ENCODE data around the gene CHD5. TPM values are rescaled to one million over a fixed set of nuclear protein-coding genes. Genes with fewer than 3 reads are reported as not detected.

CHD5 gene
- polyA plus RNA-seq, 3 donors: 0.07 TPM; not detected in 2

GRCh38 chr1:6200188-6200809 lies 20.2 kb upstream of the CHD5 start:
- H3K27me3 ChIP-seq (ENCODE audit: control insufficient read depth in 2 of 2, insufficient read depth in 2 of 2, low read length in 2 of 2): peaks cover 4 to 7% of the 10 kb centered on the region in 2 donors
- Mint-ChIP-seq H3K27me3 (ENCODE audit: low read depth in 3 of 3) (peaks cover 16 to 27% (median 23%) of the 10 kb centered on the region in 3 donors), H3K36me3 (peaks cover 19 to 24% of the 10 kb centered on the region in 2 donors), H3K4me1 (peaks cover 36% of the 10 kb centered on the region), H3K27ac (peak overlapping the region in 5 of 7 donors; percentile 19 to 91 (median 77)), H3K4me3 (peak overlapping the region; percentile 83 to 88), H3K9me3 (peaks cover 0 to 18% (median 4%) of the 10 kb centered on the region in 7 donors)
- no peak for DNase-seq
- H3K27ac ChIP-seq (ENCODE audit: low read depth in 1 of 2, low read length in 2 of 2): peak overlapping the region; percentile 37 to 80
- WGBS (ENCODE audit: insufficient coverage): 79% methylated on average over 8 of the region's 10 CpGs
- peak overlapping the region; percentile 97 for H2AFZ ChIP-seq (ENCODE audit: insufficient read depth, low read depth, low read length, poor library complexity, severe bottlenecking)
- no peak for TF ChIP-seq CTCF (IDR thresholded peaks at IDR 0.05)
- H4K20me1 ChIP-seq (ENCODE audit: insufficient read depth, low read length): peaks cover 40% of the 10 kb centered on the region
- H3K4me2 ChIP-seq (replicated peaks; ENCODE audit: extremely low read depth, low read length, poor library complexity, severe bottlenecking): peak overlapping the region; percentile 99
- H3K4me3 ChIP-seq (replicated peaks in 1 of 3; ENCODE audit: low read depth in 2 of 3, low read length in 3 of 3): peak overlapping the region; percentile 76 to 97 (median 95)
- peak overlapping the region; percentile 92 for H3K9ac ChIP-seq (ENCODE audit: insufficient read depth, low read length, poor library complexity, severe bottlenecking)
- peaks cover 38% of the 10 kb centered on the region for H3K79me2 ChIP-seq (ENCODE audit: insufficient read depth, low read length)
- intact Hi-C loops (cut with micrococcal nuclease): loop anchor here in 1 of 2 donors (2.0 to 10.0 kb wide), 2 partner anchors 35 to 145 kb away; partner anchors contain the start of gene ICMT
- peaks cover 26 to 36% of the 10 kb centered on the region in 2 donors for H3K4me1 ChIP-seq (ENCODE audit: control insufficient read depth in 1 of 2, insufficient read depth in 2 of 2, low read length in 2 of 2)
- H3K36me3 ChIP-seq (replicated peaks in 1 of 2; ENCODE audit: control insufficient read depth in 1 of 2, insufficient read depth in 2 of 2, low read length in 2 of 2): peaks cover 14 to 26% of the 10 kb centered on the region in 2 donors
- H3K9me3 ChIP-seq (replicated peaks in 1 of 2; ENCODE audit: control insufficient read depth in 1 of 2, insufficient read depth in 1 of 2, low read length in 2 of 2): no peaks in the 10 kb centered on the region

- H3K27ac ChIP-seq (ENCODE audit: low read depth in 1 of 2, low read length in 2 of 2): peak within 1 kb of the TSS; percentile 53 to 80
- H3K4me1 Mint-ChIP-seq: peaks cover 29% of the 10 kb centered on the region
- H3K79me2 ChIP-seq (ENCODE audit: insufficient read depth, low read length): peaks cover 40% of the 10 kb centered on the region
- H3K9me3 ChIP-seq (replicated peaks in 1 of 2; ENCODE audit: control insufficient read depth in 1 of 2, insufficient read depth in 1 of 2, low read length in 2 of 2): no peaks in the 10 kb centered on the region
- peak within 1 kb of the TSS; percentile 19 to 91 (median 77) for H3K27ac Mint-ChIP-seq
- intact Hi-C loops (cut with micrococcal nuclease): loop anchor here (2.0 to 10.0 kb wide), 3 partner anchors 35 to 207 kb away; partner anchors contain the start of genes ICMT (in 2 of the 2) and NPHP4 (in 1 of the 2)
- peak; percentile 92 to 97 (median 97) for DNase-seq
- peak within 1 kb of the TSS; percentile 92 for H3K9ac ChIP-seq (ENCODE audit: insufficient read depth, low read length, poor library complexity, severe bottlenecking)
- H3K36me3 ChIP-seq (replicated peaks in 1 of 2; ENCODE audit: control insufficient read depth in 1 of 2, insufficient read depth in 2 of 2, low read length in 2 of 2): peaks cover 19 to 34% of the 10 kb centered on the region in 2 donors
- H3K4me3 ChIP-seq (replicated peaks in 1 of 3; ENCODE audit: low read depth in 2 of 3, low read length in 3 of 3): peak within 1 kb of the TSS; percentile 76 to 97 (median 95)
- no peaks in the 10 kb centered on the region for H3K27me3 ChIP-seq (ENCODE audit: control insufficient read depth in 2 of 2, insufficient read depth in 2 of 2, low read length in 2 of 2)
- H3K9me3 Mint-ChIP-seq: peaks cover 0 to 12% (median 4%) of the 10 kb centered on the region in 7 donors
- H3K27me3 Mint-ChIP-seq (ENCODE audit: low read depth in 3 of 3): peaks cover 10 to 20% (median 16%) of the 10 kb centered on the region in 3 donors
- H4K20me1 ChIP-seq (ENCODE audit: insufficient read depth, low read length): peaks cover 42% of the 10 kb centered on the region
- no peak for TF ChIP-seq CTCF (IDR thresholded peaks at IDR 0.05)
- H3K36me3 Mint-ChIP-seq: peaks cover 21 to 32% of the 10 kb centered on the region in 2 donors
- peak within 1 kb of the TSS; percentile 97 for H2AFZ ChIP-seq (ENCODE audit: insufficient read depth, low read depth, low read length, poor library complexity, severe bottlenecking)
- WGBS (ENCODE audit: insufficient coverage): 2% methylated on average over 41 of the region's 53 CpGs
- H3K4me2 ChIP-seq (replicated peaks; ENCODE audit: extremely low read depth, low read length, poor library complexity, severe bottlenecking): peak within 1 kb of the TSS; percentile 99
- H3K4me3 Mint-ChIP-seq: peak within 1 kb of the TSS; percentile 83 to 88
- H3K4me1 ChIP-seq (ENCODE audit: control insufficient read depth in 1 of 2, insufficient read depth in 2 of 2, low read length in 2 of 2): peaks cover 20 to 30% of the 10 kb centered on the region in 2 donors
Observed at GRCh38 chr1:6199298-6200187, 19.4 kb upstream of the CHD5 start, which contains the start of gene RPL22. Gene RPL22 (minus strand): TSS chr1:6199595. CDS start chr1:6199573, 22 bp downstream.

All from CD14-positive monocyte (primary cell).